HFFc6 (cell line): ENCODE results near the gene EPHB1. TPM values are rescaled to one million over a fixed set of nuclear protein-coding genes. Genes with fewer than 3 reads are reported as not detected.

ENCODE experiments used
- DNase-seq: peaks from one replicate; pipeline ENCODE4 v3.0.0-alpha.2; 2018
- H3K27ac Mint-ChIP-seq: 2 replicates; pipeline ENCODE4 v1.8.0; 2020; ENCODE audit warnings: mild to moderate bottlenecking, mixed read lengths
- H3K27me3 Mint-ChIP-seq: 2 replicates; pipeline ENCODE4 v1.8.0; 2021; ENCODE audit warnings: mild to moderate bottlenecking, moderate library complexity, mixed read lengths; ENCODE audit not compliant: insufficient read depth
- H3K36me3 Mint-ChIP-seq: 2 replicates; pipeline ENCODE4 v1.8.0; 2021; ENCODE audit warnings: low read depth, mixed read lengths
- H3K4me1 Mint-ChIP-seq: 2 replicates; pipeline ENCODE4 v1.8.0; 2020; ENCODE audit warnings: low read depth, mixed read lengths
- H3K4me3 Mint-ChIP-seq: 2 replicates; pipeline ENCODE4 v1.8.0; 2020; ENCODE audit warnings: mild to moderate bottlenecking, moderate library complexity, mixed read lengths
- H3K9me3 Mint-ChIP-seq: 2 replicates; pipeline ENCODE4 v1.8.0; 2020; ENCODE audit warnings: mild to moderate bottlenecking, mixed read lengths
- total RNA-seq, 6 experiments: library from RNA; stranded (reverse); fragmentation: NEBNext Ultra II Directional; extraction: Animal tissue kit (Norgen Biotek cat#: 25700); gene quantifications; 2 replicates in 1 of 6; 3 replicates in 5 of 6; pipeline ENCODE4 v1.2.3, GENCODE V29; 2021
- TF ChIP-seq, protein P1 (sequence below): fragments of 200-600 bp; sonication (generic); IDR thresholded peaks from 2 replicates; pipeline ENCODE4 v1.5.0; 2021; ENCODE audit warnings: antibody characterized with exemption, mild to moderate bottlenecking

EPHB1 gene
- total RNA-seq, 6 experiments from 2014 or later = 0.88 to 2.6 (median 1.0) TPM

DNA sequence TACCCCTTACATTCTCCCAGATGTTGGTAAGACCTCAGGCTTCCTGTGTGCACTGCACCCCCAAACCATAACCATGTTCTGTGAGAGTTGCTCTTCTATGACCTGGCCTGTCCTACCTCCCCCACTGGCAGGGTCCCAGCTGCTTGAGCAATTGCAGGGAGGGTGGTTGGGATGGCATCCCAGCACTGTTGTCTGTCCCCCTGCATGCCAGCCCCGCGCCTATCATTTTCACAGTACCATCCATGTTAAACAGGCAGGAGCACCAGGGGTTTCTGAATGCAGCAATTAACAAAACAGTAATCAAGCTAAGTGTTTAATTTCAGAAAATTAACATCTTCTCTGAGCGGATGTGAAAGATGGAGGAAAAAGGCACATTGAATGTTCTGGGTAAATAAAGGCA, 345.5 kb downstream of the EPHB1 start:
- Mint-ChIP-seq H3K4me1 (no peaks in the 10 kb centered on the region), H3K9me3 (peaks cover 15% of the 10 kb centered on the region), H3K27ac (no peak overlapping the region), H3K4me3 (no peak overlapping the region), H3K36me3 (no peaks in the 10 kb centered on the region), H3K27me3 (peaks cover 2% of the 10 kb centered on the region)
- no peak for DNase-seq
- TF ChIP-seq, protein P1, sequence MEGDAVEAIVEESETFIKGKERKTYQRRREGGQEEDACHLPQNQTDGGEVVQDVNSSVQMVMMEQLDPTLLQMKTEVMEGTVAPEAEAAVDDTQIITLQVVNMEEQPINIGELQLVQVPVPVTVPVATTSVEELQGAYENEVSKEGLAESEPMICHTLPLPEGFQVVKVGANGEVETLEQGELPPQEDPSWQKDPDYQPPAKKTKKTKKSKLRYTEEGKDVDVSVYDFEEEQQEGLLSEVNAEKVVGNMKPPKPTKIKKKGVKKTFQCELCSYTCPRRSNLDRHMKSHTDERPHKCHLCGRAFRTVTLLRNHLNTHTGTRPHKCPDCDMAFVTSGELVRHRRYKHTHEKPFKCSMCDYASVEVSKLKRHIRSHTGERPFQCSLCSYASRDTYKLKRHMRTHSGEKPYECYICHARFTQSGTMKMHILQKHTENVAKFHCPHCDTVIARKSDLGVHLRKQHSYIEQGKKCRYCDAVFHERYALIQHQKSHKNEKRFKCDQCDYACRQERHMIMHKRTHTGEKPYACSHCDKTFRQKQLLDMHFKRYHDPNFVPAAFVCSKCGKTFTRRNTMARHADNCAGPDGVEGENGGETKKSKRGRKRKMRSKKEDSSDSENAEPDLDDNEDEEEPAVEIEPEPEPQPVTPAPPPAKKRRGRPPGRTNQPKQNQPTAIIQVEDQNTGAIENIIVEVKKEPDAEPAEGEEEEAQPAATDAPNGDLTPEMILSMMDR = no peak

GRCh38 chr3:135141160-135141559, 346.1 kb downstream of the EPHB1 start:
- no peaks in the 10 kb centered on the region for H3K36me3 Mint-ChIP-seq
- TF ChIP-seq, protein P1 = no peak
- H3K9me3 Mint-ChIP-seq = peaks cover 14% of the 10 kb centered on the region
- no peak for DNase-seq
- H3K4me3 Mint-ChIP-seq = no peak overlapping the region
- H3K27ac Mint-ChIP-seq = no peak overlapping the region
- H3K27me3 Mint-ChIP-seq = peaks cover 3% of the 10 kb centered on the region
- H3K4me1 Mint-ChIP-seq = no peaks in the 10 kb centered on the region

DNA sequence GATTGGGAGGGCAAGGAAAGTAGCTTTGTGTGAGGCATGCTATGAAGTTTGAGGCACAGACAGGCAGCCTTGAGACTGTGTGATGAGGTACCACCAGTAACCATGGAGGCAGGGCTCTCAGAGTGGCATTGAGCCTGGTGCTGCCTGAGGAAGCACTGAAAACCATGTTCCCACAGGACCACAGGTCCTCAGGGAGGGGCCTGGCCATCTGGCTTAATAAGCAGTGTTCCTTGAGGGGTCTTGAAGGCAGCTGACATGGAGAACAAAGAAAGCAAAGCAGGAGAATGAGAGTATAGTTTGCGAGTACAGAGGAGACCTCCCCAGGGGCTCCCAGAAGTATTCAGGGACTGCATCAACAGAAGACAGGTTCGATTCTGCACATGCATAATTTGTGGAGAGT, 346.6 kb downstream of the EPHB1 start:
- Mint-ChIP-seq H3K9me3 (peaks cover 12% of the 10 kb centered on the region), H3K27me3 (peaks cover 3% of the 10 kb centered on the region), H3K4me3 (no peak overlapping the region), H3K4me1 (no peaks in the 10 kb centered on the region), H3K27ac (no peak overlapping the region), H3K36me3 (no peaks in the 10 kb centered on the region)
- TF ChIP-seq, protein P1 = no peak
- DNase-seq = no peak

- Mint-ChIP-seq H3K9me3 (peaks cover 12% of the 10 kb centered on the region), H3K4me1 (no peaks in the 10 kb centered on the region), H3K27ac (no peak overlapping the region), H3K27me3 (peaks cover 2% of the 10 kb centered on the region), H3K4me3 (no peak overlapping the region), H3K36me3 (no peaks in the 10 kb centered on the region)
- TF ChIP-seq, protein P1 = no peak
- DNase-seq = no peak
Observed at GRCh38 chr3:135142530-135142929, 347.5 kb downstream of the EPHB1 start.

DNA sequence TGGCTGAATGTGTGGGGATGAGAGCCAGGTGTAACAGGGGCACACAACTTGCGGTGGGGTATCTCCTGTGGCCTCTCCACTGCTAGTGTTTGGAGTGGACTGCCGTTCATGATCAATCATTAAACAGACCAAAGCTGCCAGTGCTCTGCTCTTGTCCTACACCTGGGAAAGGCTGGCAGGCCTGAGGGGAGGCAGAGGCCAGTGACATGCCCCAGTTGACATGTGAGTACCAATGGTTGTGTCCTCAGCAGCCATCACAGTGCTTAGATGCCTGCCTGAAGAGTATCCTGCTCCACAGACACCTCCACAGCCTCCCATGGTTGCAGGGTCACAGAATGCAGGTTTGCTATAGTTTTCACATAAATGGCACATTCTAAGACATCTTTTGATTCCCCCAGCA, 348.4 kb downstream of the EPHB1 start:
- no peaks in the 10 kb centered on the region for H3K36me3 Mint-ChIP-seq
- no peak for DNase-seq
- H3K4me3 Mint-ChIP-seq = no peak overlapping the region
- no peaks in the 10 kb centered on the region for H3K4me1 Mint-ChIP-seq
- no peak overlapping the region for H3K27ac Mint-ChIP-seq
- peaks cover 2% of the 10 kb centered on the region for H3K27me3 Mint-ChIP-seq
- H3K9me3 Mint-ChIP-seq = peaks cover 12% of the 10 kb centered on the region
- TF ChIP-seq, protein P1 = no peak

- TF ChIP-seq, protein P1 = no peak
- Mint-ChIP-seq H3K4me3 (no peak overlapping the region), H3K27ac (no peak overlapping the region), H3K36me3 (no peaks in the 10 kb centered on the region), H3K27me3 (peaks cover 2% of the 10 kb centered on the region), H3K4me1 (no peaks in the 10 kb centered on the region), H3K9me3 (peaks cover 12% of the 10 kb centered on the region)
- DNase-seq = no peak
Observed at GRCh38 chr3:135145581-135145980, 350.5 kb downstream of the EPHB1 start.
